K562 (cell line): ENCODE results near the gene C10orf95.

Source experiments
- EHMT2 ChIP-seq: fragments of 450-650 bp; IDR thresholded peaks from 2 replicates; pipeline ENCODE4 v1.6.1; 2018; ENCODE audit warnings: antibody characterized with exemption
- POLR2AphosphoS5 ChIP-seq: IDR thresholded peaks from 2 replicates; pipeline ENCODE4 v1.6.1; 2011; ENCODE audit warnings: mild to moderate bottlenecking, low read depth, low read length, moderate library complexity; ENCODE audit not compliant: control insufficient read depth, insufficient read depth

- TF ChIP-seq EHMT2 (no peak), POLR2AphosphoS5 (no peak)
These were observed 28.7 kb downstream of the C10orf95 start for GRCh38 chr10:102422545-102423129.
